ENCODE results near the gene OPN3.

OPN3 gene

DNA sequence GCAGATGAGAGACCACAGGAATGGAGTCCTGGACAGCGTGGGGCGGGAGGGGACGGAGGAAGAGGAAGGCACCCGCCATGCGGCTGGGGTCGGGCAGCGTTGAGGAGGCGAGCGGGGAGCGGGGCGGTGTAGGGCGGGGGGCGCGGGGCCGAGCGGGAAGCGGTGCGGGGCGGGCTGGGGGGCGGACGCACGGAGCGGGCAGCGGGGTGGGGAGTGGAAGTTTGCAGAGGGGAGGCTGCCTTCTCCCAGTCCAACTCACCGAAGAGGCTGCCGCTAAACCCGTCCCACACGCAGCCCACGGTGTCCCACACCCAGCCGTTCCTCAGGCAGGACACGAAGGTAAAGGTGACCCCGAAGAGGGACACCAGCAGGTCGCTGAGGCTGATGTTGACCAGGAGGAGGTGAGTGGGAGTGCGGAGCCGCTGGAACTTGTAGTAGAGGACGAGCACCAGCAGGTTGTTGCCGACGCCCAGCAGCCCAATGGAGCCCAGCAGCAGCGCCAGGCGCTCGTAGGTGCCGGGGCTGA, 483 bp downstream of the OPN3 start (continued):
- TF ChIP-seq ZNF626 (tag by site-specific recombination; IDR thresholded peaks at IDR 0.05) (no peak), KLF16 (tag by site-specific recombination; IDR thresholded peaks at IDR 0.05) (peak; percentile 64; the same call in 1 of the 2 replicates), ZSCAN16 (tag by site-specific recombination; IDR thresholded peaks at IDR 0.05) (no peak), ZNF366 (tag by site-specific recombination; conservative IDR thresholded peaks at IDR 0.05) (no peak), ZNF707 (tag by site-specific recombination; IDR thresholded peaks at IDR 0.05) (no peak), BCL11B (tag by site-specific recombination; IDR thresholded peaks at IDR 0.05; ENCODE audit: low read depth) (no peak), ZNF335 (tag by site-specific recombination; conservative IDR thresholded peaks at IDR 0.05) (no peak), ZNF391 (tag by site-specific recombination; IDR thresholded peaks at IDR 0.05; ENCODE audit: borderline replicate concordance, low read depth) (no peak), ZIC2 (tag by site-specific recombination; IDR thresholded peaks at IDR 0.05) (0 out of 2 replicates have a peak, but pooled peaks have one; percentile 6), ZNF121 (tag by site-specific recombination; IDR thresholded peaks at IDR 0.05) (no peak), ZNF843 (tag by site-specific recombination; IDR thresholded peaks at IDR 0.05) (no peak), ZNF473 (tag by site-specific recombination; IDR thresholded peaks at IDR 0.05) (no peak), ZFHX2 (tag by site-specific recombination; conservative IDR thresholded peaks at IDR 0.05) (peak; percentile 81), ZNF133 (tag by site-specific recombination; IDR thresholded peaks at IDR 0.05) (no peak), ZNF610 (tag by site-specific recombination; IDR thresholded peaks at IDR 0.05; ENCODE audit: borderline replicate concordance) (peak; percentile 44; the same call in 1 of the 2 replicates), ZNF514 (tag by site-specific recombination; IDR thresholded peaks at IDR 0.05) (no peak), GLI2 (tag by site-specific recombination; IDR thresholded peaks at IDR 0.05; ENCODE audit: borderline replicate concordance, low read depth) (no peak), ZNF654 (tag by site-specific recombination; IDR thresholded peaks at IDR 0.05; ENCODE audit: low read depth) (no peak), ZNF660 (tag by site-specific recombination; IDR thresholded peaks at IDR 0.05) (no peak), OSR2 (tag by site-specific recombination; IDR thresholded peaks at IDR 0.05) (no peak), OVOL3 (tag by site-specific recombination; IDR thresholded peaks at IDR 0.05) (no peak), HOXC10 (CRISPR knock-in tag; IDR thresholded peaks at IDR 0.05) (no peak), RBAK (tag by site-specific recombination; IDR thresholded peaks at IDR 0.05) (no peak), SALL2 (tag by site-specific recombination; IDR thresholded peaks at IDR 0.05; ENCODE audit: borderline replicate concordance) (no peak), ZNF701 (tag by site-specific recombination; IDR thresholded peaks at IDR 0.05) (no peak), ZNF24 (tag by site-specific recombination; IDR thresholded peaks at IDR 0.05) (no peak), KLF7 (tag by site-specific recombination; IDR thresholded peaks at IDR 0.05; ENCODE audit: borderline replicate concordance) (no peak; the same call in 1 of the 2 replicates)
- TF ChIP-seq, protein P1, sequence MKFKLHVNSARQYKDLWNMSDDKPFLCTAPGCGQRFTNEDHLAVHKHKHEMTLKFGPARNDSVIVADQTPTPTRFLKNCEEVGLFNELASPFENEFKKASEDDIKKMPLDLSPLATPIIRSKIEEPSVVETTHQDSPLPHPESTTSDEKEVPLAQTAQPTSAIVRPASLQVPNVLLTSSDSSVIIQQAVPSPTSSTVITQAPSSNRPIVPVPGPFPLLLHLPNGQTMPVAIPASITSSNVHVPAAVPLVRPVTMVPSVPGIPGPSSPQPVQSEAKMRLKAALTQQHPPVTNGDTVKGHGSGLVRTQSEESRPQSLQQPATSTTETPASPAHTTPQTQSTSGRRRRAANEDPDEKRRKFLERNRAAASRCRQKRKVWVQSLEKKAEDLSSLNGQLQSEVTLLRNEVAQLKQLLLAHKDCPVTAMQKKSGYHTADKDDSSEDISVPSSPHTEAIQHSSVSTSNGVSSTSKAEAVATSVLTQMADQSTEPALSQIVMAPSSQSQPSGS (tag by site-specific recombination; IDR thresholded peaks at IDR 0.05; ENCODE audit: low read depth), result no peak
- TF ChIP-seq, protein P2, sequence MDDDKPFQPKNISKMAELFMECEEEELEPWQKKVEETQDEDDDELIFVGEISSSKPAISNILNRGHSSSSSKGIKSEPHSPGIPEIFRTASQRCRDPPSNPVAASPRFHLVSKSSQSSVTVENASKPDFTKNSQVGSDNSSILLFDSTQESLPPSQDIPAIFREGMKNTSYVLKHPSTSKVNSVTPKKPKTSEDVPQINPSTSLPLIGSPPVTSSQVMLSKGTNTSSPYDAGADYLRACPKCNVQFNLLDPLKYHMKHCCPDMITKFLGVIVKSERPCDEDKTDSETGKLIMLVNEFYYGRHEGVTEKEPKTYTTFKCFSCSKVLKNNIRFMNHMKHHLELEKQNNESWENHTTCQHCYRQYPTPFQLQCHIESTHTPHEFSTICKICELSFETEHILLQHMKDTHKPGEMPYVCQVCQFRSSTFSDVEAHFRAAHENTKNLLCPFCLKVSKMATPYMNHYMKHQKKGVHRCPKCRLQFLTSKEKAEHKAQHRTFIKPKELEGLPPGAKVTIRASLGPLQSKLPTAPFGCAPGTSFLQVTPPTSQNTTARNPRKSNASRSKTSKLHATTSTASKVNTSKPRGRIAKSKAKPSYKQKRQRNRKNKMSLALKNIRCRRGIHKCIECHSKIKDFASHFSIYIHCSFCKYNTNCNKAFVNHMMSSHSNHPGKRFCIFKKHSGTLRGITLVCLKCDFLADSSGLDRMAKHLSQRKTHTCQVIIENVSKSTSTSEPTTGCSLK (tag by site-specific recombination; IDR thresholded peaks at IDR 0.05), result no peak
- TF ChIP-seq, protein P3, sequence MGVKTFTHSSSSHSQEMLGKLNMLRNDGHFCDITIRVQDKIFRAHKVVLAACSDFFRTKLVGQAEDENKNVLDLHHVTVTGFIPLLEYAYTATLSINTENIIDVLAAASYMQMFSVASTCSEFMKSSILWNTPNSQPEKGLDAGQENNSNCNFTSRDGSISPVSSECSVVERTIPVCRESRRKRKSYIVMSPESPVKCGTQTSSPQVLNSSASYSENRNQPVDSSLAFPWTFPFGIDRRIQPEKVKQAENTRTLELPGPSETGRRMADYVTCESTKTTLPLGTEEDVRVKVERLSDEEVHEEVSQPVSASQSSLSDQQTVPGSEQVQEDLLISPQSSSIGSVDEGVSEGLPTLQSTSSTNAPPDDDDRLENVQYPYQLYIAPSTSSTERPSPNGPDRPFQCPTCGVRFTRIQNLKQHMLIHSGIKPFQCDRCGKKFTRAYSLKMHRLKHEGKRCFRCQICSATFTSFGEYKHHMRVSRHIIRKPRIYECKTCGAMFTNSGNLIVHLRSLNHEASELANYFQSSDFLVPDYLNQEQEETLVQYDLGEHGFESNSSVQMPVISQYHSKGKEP (tag by site-specific recombination; IDR thresholded peaks at IDR 0.05), result no peak
- TF ChIP-seq, protein P4, sequence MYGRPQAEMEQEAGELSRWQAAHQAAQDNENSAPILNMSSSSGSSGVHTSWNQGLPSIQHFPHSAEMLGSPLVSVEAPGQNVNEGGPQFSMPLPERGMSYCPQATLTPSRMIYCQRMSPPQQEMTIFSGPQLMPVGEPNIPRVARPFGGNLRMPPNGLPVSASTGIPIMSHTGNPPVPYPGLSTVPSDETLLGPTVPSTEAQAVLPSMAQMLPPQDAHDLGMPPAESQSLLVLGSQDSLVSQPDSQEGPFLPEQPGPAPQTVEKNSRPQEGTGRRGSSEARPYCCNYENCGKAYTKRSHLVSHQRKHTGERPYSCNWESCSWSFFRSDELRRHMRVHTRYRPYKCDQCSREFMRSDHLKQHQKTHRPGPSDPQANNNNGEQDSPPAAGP (tag by site-specific recombination; IDR thresholded peaks at IDR 0.05), result peak; percentile 35; the same call in 1 of the 2 replicates
- TF ChIP-seq, protein P5, sequence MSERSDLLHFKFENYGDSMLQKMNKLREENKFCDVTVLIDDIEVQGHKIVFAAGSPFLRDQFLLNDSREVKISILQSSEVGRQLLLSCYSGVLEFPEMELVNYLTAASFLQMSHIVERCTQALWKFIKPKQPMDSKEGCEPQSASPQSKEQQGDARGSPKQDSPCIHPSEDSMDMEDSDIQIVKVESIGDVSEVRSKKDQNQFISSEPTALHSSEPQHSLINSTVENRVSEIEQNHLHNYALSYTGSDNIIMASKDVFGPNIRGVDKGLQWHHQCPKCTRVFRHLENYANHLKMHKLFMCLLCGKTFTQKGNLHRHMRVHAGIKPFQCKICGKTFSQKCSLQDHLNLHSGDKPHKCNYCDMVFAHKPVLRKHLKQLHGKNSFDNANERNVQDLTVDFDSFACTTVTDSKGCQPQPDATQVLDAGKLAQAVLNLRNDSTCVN (tag by site-specific recombination; optimal IDR thresholded peaks at IDR 0.05), result peak; percentile 69
- TF ChIP-seq, protein P6, sequence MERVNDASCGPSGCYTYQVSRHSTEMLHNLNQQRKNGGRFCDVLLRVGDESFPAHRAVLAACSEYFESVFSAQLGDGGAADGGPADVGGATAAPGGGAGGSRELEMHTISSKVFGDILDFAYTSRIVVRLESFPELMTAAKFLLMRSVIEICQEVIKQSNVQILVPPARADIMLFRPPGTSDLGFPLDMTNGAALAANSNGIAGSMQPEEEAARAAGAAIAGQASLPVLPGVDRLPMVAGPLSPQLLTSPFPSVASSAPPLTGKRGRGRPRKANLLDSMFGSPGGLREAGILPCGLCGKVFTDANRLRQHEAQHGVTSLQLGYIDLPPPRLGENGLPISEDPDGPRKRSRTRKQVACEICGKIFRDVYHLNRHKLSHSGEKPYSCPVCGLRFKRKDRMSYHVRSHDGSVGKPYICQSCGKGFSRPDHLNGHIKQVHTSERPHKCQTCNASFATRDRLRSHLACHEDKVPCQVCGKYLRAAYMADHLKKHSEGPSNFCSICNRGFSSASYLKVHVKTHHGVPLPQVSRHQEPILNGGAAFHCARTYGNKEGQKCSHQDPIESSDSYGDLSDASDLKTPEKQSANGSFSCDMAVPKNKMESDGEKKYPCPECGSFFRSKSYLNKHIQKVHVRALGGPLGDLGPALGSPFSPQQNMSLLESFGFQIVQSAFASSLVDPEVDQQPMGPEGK (tag by site-specific recombination; IDR thresholded peaks at IDR 0.05), result peak; percentile 25; the same call in 1 of the 2 replicates

Measured in HEK293 (cell line).